GM23338 (cell line): ENCODE results near the gene RBM34. TPM values are rescaled to one million over a fixed set of nuclear protein-coding genes. Genes with fewer than 3 reads are reported as not detected.

ENCODE experiments used
- ATAC-seq: fragments of 200-7000 bp; cut with Tn5 transposase; 3 replicates; pipeline ENCODE4 v1.9.1; 2020
- DNase-seq: peaks from one replicate; pipeline ENCODE4 v3.0.0-alpha.2; 2015; ENCODE audit warnings: low spot score
- H2AFZ ChIP-seq: fragments of 200-600 bp; sonication (generic); 2 replicates; pipeline ENCODE4 v1.8.0; 2016; ENCODE audit warnings: antibody characterized with exemption, mild to moderate bottlenecking, moderate library complexity
- H3F3A ChIP-seq: fragments of 200-600 bp; sonication (generic); replicated peaks from 2 replicates; pipeline ENCODE4 v1.8.0; 2017; ENCODE audit warnings: antibody characterized with exemption, mixed run types, low read depth
- H3K27ac ChIP-seq: fragments of 200-600 bp; sonication (generic); 2 replicates; pipeline ENCODE4 v1.6.1; 2016; ENCODE audit warnings: low read depth
- H3K27me3 ChIP-seq: fragments of 200-600 bp; sonication (generic); 2 replicates; pipeline ENCODE4 v1.8.0; 2016; ENCODE audit warnings: mild to moderate bottlenecking, mixed run types, moderate library complexity; ENCODE audit not compliant: insufficient read depth
- H3K36me3 ChIP-seq: fragments of 200-600 bp; sonication (generic); 2 replicates; pipeline ENCODE4 v1.8.0; 2016; ENCODE audit warnings: mild to moderate bottlenecking; ENCODE audit not compliant: insufficient read depth
- H3K4me1 ChIP-seq: fragments of 200-600 bp; sonication (generic); 2 replicates; pipeline ENCODE4 v1.8.0; 2016; ENCODE audit warnings: mild to moderate bottlenecking, moderate library complexity; ENCODE audit not compliant: insufficient read depth
- H3K4me2 ChIP-seq: fragments of 200-600 bp; sonication (generic); 2 replicates; pipeline ENCODE4 v1.7.1; 2017; ENCODE audit warnings: mixed run types
- H3K4me3 ChIP-seq: fragments of 200-600 bp; sonication (generic); 2 replicates; pipeline ENCODE4 v1.6.1; 2016; ENCODE audit warnings: mixed run types
- H3K79me2 ChIP-seq: fragments of 200-600 bp; sonication (generic); replicated peaks from 2 replicates; pipeline ENCODE4 v1.8.0; 2017; ENCODE audit warnings: mild to moderate bottlenecking; ENCODE audit not compliant: insufficient read depth
- H3K9me2 ChIP-seq: fragments of 200-600 bp; sonication (generic); 2 replicates; pipeline ENCODE4 v1.8.0; 2017; ENCODE audit not compliant: insufficient read depth
- H4K20me1 ChIP-seq: fragments of 200-600 bp; sonication (generic); replicated peaks from 2 replicates; pipeline ENCODE4 v1.8.0; 2017; ENCODE audit warnings: mild to moderate bottlenecking; ENCODE audit not compliant: insufficient read depth
- H3K27ac Mint-ChIP-seq: 2 replicates; pipeline ENCODE4 v1.8.0; 2020; ENCODE audit warnings: inconsistent platforms, mild to moderate bottlenecking, moderate library complexity, mixed read lengths
- H3K27me3 Mint-ChIP-seq: 3 replicates; pipeline ENCODE4 v1.8.0; 2022; ENCODE audit warnings: low read depth, mild to moderate bottlenecking, moderate library complexity, mixed read lengths, inconsistent platforms; ENCODE audit not compliant: insufficient read depth, poor library complexity
- H3K36me3 Mint-ChIP-seq: 3 replicates; pipeline ENCODE4 v1.8.0; 2021; ENCODE audit warnings: low read depth, mild to moderate bottlenecking, inconsistent platforms, moderate library complexity, mixed read lengths
- H3K4me1 Mint-ChIP-seq: 3 replicates; pipeline ENCODE4 v1.8.0; 2020; ENCODE audit warnings: mild to moderate bottlenecking, inconsistent platforms, mixed read lengths
- H3K4me3 Mint-ChIP-seq: 3 replicates; pipeline ENCODE4 v1.8.0; 2021; ENCODE audit warnings: moderate library complexity, mild to moderate bottlenecking, inconsistent platforms, mixed read lengths
- H3K9me3 Mint-ChIP-seq: 3 replicates; pipeline ENCODE4 v1.8.0; 2020; ENCODE audit warnings: moderate library complexity, mild to moderate bottlenecking, inconsistent platforms, mixed read lengths
- CREB1 ChIP-seq: fragments of 250-450 bp; sonication (Bioruptor Pico); IDR thresholded peaks from 2 replicates; pipeline ENCODE4 v1.5.0; 2020; ENCODE audit warnings: low read depth, mild to moderate bottlenecking, moderate library complexity
- CTCF ChIP-seq, 2 experiments: fragments of 200-600 bp in 1 of 2; sonication (generic) in 1 of 2; conservative IDR thresholded peaks; 2 replicates each; pipeline versions ENCODE4 v1.5.1 to v1.6.1; 2016 to 2017; ENCODE audit warnings: antibody characterized with exemption in 2 of 2, low read depth in 2 of 2, mild to moderate bottlenecking in 2 of 2, moderate library complexity in 1 of 2
- ETS1 ChIP-seq: IDR thresholded peaks from 2 replicates; pipeline ENCODE4 v1.6.1; 2016; ENCODE audit warnings: antibody characterized with exemption
- EZH2 ChIP-seq: fragments of 200-600 bp; sonication (generic); IDR thresholded peaks from one replicate; pipeline ENCODE4 v1.8.0; 2017; ENCODE audit warnings: antibody characterized with exemption, mild to moderate bottlenecking, low read depth; ENCODE audit not compliant: unreplicated experiment
- EZH2phosphoT487 ChIP-seq: fragments of 200-600 bp; sonication (generic); IDR thresholded peaks from one replicate; pipeline ENCODE4 v1.8.1; 2018; ENCODE audit warnings: antibody characterized with exemption; ENCODE audit not compliant: unreplicated experiment
- JUNB ChIP-seq: IDR thresholded peaks from one replicate; pipeline ENCODE4 v1.6.1; 2016; ENCODE audit warnings: antibody characterized with exemption; ENCODE audit not compliant: unreplicated experiment
- NANOG ChIP-seq: IDR thresholded peaks from 2 replicates; pipeline ENCODE4 v1.6.1; 2016; ENCODE audit warnings: antibody characterized with exemption, borderline replicate concordance
- POLR2AphosphoS5 ChIP-seq: IDR thresholded peaks from 2 replicates; pipeline ENCODE4 v1.6.1; 2016; ENCODE audit warnings: antibody characterized with exemption, low read depth
- REST ChIP-seq: IDR thresholded peaks from one replicate; pipeline ENCODE4 v1.6.1; 2018; ENCODE audit warnings: antibody characterized with exemption; ENCODE audit not compliant: unreplicated experiment
- STAT1 ChIP-seq: IDR thresholded peaks from one replicate; pipeline ENCODE4 v1.6.1; 2016; ENCODE audit warnings: antibody characterized with exemption; ENCODE audit not compliant: unreplicated experiment
- ZNF114 ChIP-seq: fragments of 250-450 bp; sonication (Bioruptor Pico); IDR thresholded peaks from 2 replicates; pipeline ENCODE4 v1.5.0; 2020; ENCODE audit warnings: mild to moderate bottlenecking, moderate library complexity
- ZNF331 ChIP-seq: fragments of 250-450 bp; sonication (Bioruptor Pico); IDR thresholded peaks from 2 replicates; pipeline ENCODE4 v1.5.0; 2020; ENCODE audit warnings: low read depth, mild to moderate bottlenecking, moderate library complexity
- polyA plus RNA-seq: library from polyadenylated mRNA; unstranded; fragments of >200 nt; fragmentation: Nextera tagmentation; extraction: Ambion mirVana; gene quantifications from 2 replicates; pipeline ENCODE4 v1.2.1, GENCODE V29; 2016
- total RNA-seq: library from RNA; depleted of rRNA; stranded (reverse); fragments of >200 nt; shearing (Covaris generic); gene quantifications from 2 replicates; pipeline ENCODE4 v1.2.3, GENCODE V29; 2014

Gene RBM34
- total and polyA plus RNA-seq, 2 experiments from 2014 or later: 51.8 to 177 TPM

GRCh38 chr1:235108876-235109275, 52.2 kb downstream of the RBM34 start:
- no peak overlapping the region for H3K27ac ChIP-seq
- no peak overlapping the region for H2AFZ ChIP-seq
- 0 out of 2 replicates have a peak overlapping the region, but pooled peaks have one; percentile 19 for H3K27ac Mint-ChIP-seq
- H3K27me3 Mint-ChIP-seq: peaks cover 7% of the 10 kb centered on the region
- no peak for DNase-seq
- peaks cover 14% of the 10 kb centered on the region for H4K20me1 ChIP-seq
- no peaks in the 10 kb centered on the region for H3K27me3 ChIP-seq
- H3F3A ChIP-seq: peaks cover 42% of the 10 kb centered on the region
- no peak overlapping the region for H3K4me3 ChIP-seq
- TF ChIP-seq CREB1: no peak
- no peak for TF ChIP-seq REST
- TF ChIP-seq CTCF (conservative IDR thresholded peaks at IDR 0.05; ENCODE audit: low read depth in 2 of 2): no peak
- no peak for TF ChIP-seq EZH2phosphoT487
- TF ChIP-seq POLR2AphosphoS5: no peak
- no peak for TF ChIP-seq NANOG
- no peak for TF ChIP-seq ETS1
- no peak for TF ChIP-seq STAT1
- TF ChIP-seq ZNF331 (CRISPR knock-in tag): no peak
- TF ChIP-seq ZNF114 (CRISPR knock-in tag): no peak
- no peak for TF ChIP-seq EZH2
- no peak for TF ChIP-seq JUNB
- peaks cover 35% of the 10 kb centered on the region for H3K36me3 ChIP-seq
- H3K4me1 Mint-ChIP-seq: peaks cover 12% of the 10 kb centered on the region; the same call in 2 of the 3 replicates
- H3K9me2 ChIP-seq: no peaks in the 10 kb centered on the region
- H3K9me3 Mint-ChIP-seq: no peaks in the 10 kb centered on the region
- H3K4me3 Mint-ChIP-seq: no peak overlapping the region
- H3K79me2 ChIP-seq: peaks cover 32% of the 10 kb centered on the region
- peaks cover 9% of the 10 kb centered on the region for H3K4me1 ChIP-seq
- no peak for ATAC-seq
- peaks cover 59% of the 10 kb centered on the region for H3K36me3 Mint-ChIP-seq
- H3K4me2 ChIP-seq: no peak overlapping the region
